Right hindlimb (tissue), 1 donor: Measurements from ENCODE around the gene SEZ6L.

Experiments used
- DNase-seq: peaks from one replicate; pipeline ENCODE4 v3.0.0-alpha.2; 2018

Gene SEZ6L

GRCh38 chr22:26185190-26185589 is 15.9 kb downstream of the SEZ6L start:
- DNase-seq = no peak

GRCh38 chr22:26188341-26188740 is 19.1 kb downstream of the SEZ6L start:
- DNase-seq = no peak

DNA sequence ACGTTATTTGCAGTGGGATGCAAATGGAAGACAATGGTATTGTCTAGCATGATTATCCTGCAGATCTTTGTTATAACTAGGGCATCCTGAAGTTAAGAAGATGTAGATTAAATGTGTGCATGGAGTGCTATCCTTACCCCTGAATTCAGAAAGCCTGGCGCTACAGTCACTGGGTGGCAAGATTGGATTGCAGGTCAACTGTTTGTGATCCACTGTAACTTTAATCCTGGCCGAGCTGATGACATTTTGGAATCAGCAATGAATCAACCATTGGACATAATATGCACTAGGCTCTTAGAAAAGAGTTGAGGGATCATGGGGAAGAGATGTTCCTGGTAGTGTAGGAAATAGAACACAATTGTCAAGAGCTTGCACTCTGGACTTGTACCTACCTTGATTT is 25.1 kb downstream of the SEZ6L start:
- DNase-seq = no peak

GRCh38 chr22:26194877-26195276 is 25.6 kb downstream of the SEZ6L start:
- no peak for DNase-seq

DNA sequence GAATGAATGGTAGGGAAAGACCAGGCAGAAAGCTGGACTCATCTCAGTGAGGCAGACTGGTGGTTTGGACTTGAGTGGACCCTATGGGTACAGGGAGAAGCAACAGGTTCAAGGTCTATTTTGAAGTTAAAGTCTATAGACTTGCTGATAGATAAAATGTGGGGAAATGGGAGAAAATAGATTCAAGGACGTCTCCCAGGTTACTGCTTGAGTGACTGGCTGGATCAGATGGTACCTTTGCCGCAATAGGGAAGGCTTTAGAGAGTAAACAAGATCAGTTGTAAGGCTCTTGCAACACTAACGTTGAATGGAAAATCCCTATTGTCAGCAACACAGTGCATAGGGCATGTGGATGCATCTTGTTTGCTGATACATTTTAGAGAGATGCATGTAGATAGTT is 27.4 kb downstream of the SEZ6L start:
- no peak for DNase-seq

GRCh38 chr22:26197425-26197824 is 28.2 kb downstream of the SEZ6L start:
- no peak for DNase-seq

GRCh38 chr22:26199665-26200064 is 30.4 kb downstream of the SEZ6L start:
- no peak for DNase-seq

GRCh38 chr22:26202280-26202924 is 33.1 kb downstream of the SEZ6L start:
- no peak for DNase-seq

GRCh38 chr22:26205494-26205893 is 36.2 kb downstream of the SEZ6L start:
- DNase-seq = no peak

GRCh38 chr22:26210334-26210733 is 41.1 kb downstream of the SEZ6L start:
- DNase-seq = no peak

- no peak for DNase-seq
Observed at GRCh38 chr22:26213826-26214225, 44.6 kb downstream of the SEZ6L start.

DNA sequence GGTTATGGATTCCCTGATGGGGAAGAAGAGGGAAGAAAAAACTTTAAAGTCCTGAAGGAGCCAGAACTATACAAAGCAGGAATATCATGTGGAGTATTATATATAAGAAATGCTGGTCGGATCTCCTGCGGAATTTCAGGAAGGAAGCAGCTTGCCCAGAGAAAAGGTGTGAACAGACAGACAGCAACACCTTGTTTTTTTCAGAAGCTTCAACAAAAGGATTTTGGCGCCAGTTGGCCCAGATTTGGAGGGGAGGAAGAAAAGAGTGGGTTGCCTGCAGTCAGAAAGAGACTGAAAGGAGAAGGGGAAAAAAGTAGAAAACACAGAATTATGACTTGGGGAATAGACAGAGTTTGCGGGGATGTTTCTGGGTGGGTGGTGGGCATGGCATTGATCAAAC is 45.2 kb downstream of the SEZ6L start:
- DNase-seq = no peak

DNA sequence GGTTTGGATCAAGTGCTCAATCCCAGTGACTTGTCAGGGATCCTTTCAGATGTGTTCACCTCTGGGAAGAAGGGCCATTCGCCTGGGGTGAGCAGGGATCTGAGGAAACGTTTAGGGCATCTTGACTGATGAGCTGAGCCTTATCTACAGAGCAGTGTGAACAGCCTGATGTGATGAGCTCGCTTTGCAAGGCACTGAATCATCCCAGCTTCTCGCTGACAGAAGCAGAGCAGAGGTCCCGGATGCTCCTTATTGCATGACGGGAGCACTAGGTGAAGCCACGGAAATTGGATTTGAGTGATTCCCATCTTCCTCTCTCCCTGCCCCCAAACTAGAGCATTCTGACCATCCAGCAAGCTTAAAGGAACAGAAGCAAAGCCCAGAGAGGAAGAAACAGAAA is 46.5 kb downstream of the SEZ6L start:
- no peak for DNase-seq

GRCh38 chr22:26225207-26225606 is 55.9 kb downstream of the SEZ6L start:
- no peak for DNase-seq

DNA sequence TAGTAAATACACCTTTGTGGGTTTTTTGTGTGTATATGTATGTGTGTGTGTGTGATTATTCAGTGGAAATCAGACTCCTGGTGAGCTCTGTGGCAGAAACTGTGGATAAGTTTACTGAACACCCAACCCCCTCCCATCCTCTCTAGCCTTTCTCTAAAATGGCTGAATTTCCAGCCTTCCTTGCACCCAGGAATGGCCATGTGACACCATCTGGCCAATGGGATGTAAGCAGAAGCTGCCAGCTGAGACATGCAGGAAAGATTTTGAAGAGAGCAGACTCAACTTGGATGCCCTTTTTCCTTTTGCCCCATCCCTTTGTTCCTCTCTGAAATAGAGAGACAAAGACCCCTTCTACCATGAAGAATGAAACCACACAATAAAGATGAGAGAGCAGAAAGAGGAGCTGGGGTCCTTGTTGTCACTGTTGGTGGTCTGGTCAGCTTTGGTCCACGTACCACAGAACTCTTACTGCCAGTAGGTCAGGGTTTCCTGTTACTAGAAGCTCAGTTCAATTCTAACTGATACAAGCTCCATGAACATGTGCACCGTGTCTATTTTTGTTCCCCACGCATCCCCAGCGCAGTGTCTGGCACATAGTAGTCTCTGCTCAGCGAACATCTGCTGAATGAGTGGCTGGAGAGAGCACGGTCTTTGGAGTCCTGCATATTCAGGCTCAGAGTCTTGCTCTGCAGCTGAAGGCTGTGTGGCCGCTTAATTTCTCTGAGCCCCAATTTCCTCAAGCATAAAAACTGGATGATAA is 57.5 kb downstream of the SEZ6L start:
- no peak for DNase-seq

DNA sequence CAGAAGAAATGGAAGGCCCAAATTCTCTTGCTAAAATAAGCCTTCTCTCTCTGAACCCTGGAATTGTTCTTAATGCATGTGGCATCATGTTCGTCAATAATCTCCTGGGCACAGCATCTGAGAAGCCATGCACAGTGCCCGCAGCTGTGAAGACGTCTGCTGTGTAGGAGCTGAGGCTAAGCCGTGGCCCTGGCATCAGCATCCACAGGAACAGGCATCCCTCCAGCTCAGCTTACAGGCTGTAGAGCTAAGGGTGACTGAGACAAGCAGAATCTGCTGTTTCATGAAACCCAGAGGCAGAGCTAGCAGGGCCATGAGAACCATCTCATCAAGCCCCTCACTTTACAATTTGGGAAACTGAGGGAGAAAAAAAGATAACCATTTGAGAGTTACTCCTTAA is 60.6 kb downstream of the SEZ6L start:
- DNase-seq = no peak

DNA sequence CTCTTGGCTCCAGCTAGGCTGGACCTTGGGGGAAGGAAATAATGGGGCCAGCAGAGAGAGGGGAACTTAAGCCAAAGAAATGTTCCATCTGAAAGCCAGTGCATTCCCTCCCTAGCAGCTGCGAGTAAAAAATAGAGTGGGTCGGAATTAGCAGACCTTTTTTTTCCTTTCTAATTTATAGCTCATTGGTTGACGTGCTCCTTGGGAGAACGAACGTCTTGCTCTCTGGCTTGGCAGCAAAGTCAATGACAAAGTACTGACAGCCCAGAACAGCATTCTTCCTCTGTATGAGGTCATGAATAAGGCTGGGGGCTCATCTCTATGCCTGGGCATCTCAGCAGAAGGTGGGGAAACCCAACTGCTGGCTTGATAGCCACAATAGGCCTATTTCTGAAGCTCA is 65.0 kb downstream of the SEZ6L start:
- peak; percentile 21 for DNase-seq

DNA sequence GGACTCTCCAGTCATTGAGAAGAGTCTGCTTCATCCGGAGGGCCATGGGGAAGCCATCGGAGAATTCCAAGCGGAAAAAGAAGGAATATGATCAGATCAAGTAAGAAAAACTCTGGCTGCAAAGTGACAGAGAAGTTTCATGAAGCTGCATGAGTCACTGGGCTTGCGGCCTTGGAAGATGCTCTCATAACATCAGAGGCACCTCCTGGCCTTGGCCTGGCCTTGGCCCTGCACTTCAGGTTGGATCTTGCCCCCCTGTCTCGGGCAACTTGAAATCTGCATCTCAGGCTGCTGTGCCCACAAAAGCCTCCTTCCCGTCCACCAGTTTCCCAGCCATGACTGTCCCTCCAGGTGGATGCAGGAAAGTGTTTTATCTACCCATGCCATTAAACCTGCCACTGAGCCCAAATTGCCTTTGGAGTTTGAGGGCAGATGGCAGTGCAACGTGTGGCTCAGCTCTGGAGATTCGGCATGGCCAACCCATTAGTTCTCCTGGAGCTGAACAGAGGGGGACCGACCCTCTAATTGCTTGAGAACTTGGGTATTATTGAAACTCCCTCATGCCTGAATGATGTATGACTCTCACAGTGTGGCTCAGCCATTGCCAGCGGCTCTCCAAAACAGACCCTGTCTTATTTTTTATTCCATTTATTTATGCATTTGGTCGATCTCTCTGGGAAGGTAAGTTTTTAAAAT is 66.7 kb downstream of the SEZ6L start:
- no peak for DNase-seq

GRCh38 chr22:26236991-26237390 is 67.7 kb downstream of the SEZ6L start:
- DNase-seq = no peak

DNA sequence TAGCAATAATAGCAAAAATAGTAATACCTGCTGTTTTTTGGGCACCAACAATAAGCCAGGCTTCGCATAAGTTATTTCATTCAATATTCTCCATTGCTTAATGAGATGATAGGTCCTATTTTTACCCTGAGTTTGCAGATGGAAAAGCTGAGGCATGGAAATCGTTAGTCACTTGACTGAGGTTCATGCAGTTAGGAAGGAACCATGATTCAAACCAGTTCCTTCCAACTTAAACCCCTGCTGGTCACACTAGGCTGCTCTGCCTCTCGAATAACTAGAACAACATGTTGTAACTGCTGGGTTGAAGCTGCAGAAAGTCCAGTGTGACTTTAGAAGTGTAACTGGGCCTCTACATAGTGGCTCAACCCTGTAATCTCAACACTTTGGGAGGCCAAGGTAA is 69.3 kb downstream of the SEZ6L start:
- no peak for DNase-seq

- no peak for DNase-seq
Observed at GRCh38 chr22:26239581-26239980, 70.3 kb downstream of the SEZ6L start.

GRCh38 chr22:26241361-26241760 is 72.1 kb downstream of the SEZ6L start:
- no peak for DNase-seq

GRCh38 chr22:26245001-26245400 is 75.7 kb downstream of the SEZ6L start:
- no peak for DNase-seq

DNA sequence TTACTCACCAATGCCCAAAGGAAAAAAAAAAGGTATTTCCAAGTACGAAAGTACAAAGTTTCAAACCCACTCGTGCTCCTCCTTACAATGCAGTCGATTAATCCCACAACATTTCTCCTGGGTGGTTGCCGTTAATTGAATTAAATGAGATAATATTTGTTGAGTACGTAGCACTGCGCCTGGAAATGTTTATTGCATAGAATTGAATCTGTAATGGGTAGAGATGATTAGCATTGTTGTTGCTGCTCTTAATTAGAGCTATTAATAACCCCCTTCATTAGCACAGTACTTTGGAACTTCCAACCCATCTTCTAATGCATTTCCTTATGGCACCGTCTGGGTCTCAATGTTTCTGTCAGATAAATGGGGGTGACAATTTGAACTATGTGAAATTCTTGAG is 77.3 kb downstream of the SEZ6L start:
- no peak for DNase-seq
